PC-3 (cell line): ENCODE measurements around the gene LCORL. TPM values are rescaled to one million over a fixed set of nuclear protein-coding genes. Genes with fewer than 3 reads are reported as not detected.

Source experiments
- ATAC-seq: fragments of 200-7000 bp; cut with Tn5 transposase; 2 replicates; pipeline ENCODE4 v1.9.1; 2020; ENCODE audit warnings: mild to moderate bottlenecking, moderate library complexity
- BruUV-seq: library from RNA; stranded (reverse); fragments of 400-500 nt; replicated peaks from 2 replicates; lab custom pipeline; 2021; lab: Mats Ljungman, UMichigan
- CTCF ChIA-PET: fragments of 300-600 bp; sonication (Branson Sonifier 250); formaldehyde crosslinking; loops from one replicate; lab custom pipeline; 2022; ENCODE audit warnings: antibody characterized with exemption; lab: Charles Lee
- POLR2A ChIA-PET: fragments of 300-600 bp; sonication (Branson Sonifier 250); formaldehyde crosslinking; loops from one replicate; lab custom pipeline; 2022; ENCODE audit warnings: antibody characterized with exemption; ENCODE audit not compliant: unreplicated experiment; lab: Charles Lee
- DNase-seq: peaks from one replicate; pipeline ENCODE4 v3.0.0-alpha.2; 2015
- H2AFZ ChIP-seq: fragments of 300-600 bp; sonication (generic); 2 replicates; pipeline ENCODE4 v1.6.0; 2016; ENCODE audit warnings: antibody characterized with exemption, low read length
- H3F3A ChIP-seq: fragments of 300-600 bp; sonication (generic); one replicate; pipeline ENCODE4 v1.6.0; 2017; ENCODE audit warnings: antibody characterized with exemption, low read length, control low read depth, mild to moderate bottlenecking; ENCODE audit not compliant: unreplicated experiment
- H3K27ac ChIP-seq: fragments of 300-600 bp; sonication (generic); 2 replicates; pipeline ENCODE4 v1.5.1; 2016; ENCODE audit warnings: mild to moderate bottlenecking, low read length
- H3K27me3 ChIP-seq: fragments of 300-600 bp; sonication (generic); 2 replicates; pipeline ENCODE4 v1.6.1; 2016; ENCODE audit warnings: low read length, mixed read lengths
- H3K36me3 ChIP-seq: fragments of 300-600 bp; sonication (generic); 2 replicates; pipeline ENCODE4 v1.6.1; 2016; ENCODE audit warnings: low read depth, mixed run types, low read length, mixed read lengths
- H3K4me1 ChIP-seq: fragments of 300-600 bp; sonication (generic); 2 replicates; pipeline ENCODE4 v1.5.1; 2016; ENCODE audit warnings: low read length; ENCODE audit not compliant: insufficient read depth
- H3K4me2 ChIP-seq: fragments of 300-600 bp; sonication (generic); 2 replicates; pipeline ENCODE4 v1.6.0; 2016; ENCODE audit warnings: low read length
- H3K4me3 ChIP-seq: fragments of 300-600 bp; sonication (generic); 2 replicates; pipeline ENCODE4 v1.5.1; 2016; ENCODE audit warnings: mild to moderate bottlenecking, low read length, mixed read lengths
- H3K79me2 ChIP-seq: fragments of 300-600 bp; sonication (generic); 2 replicates; pipeline ENCODE4 v1.6.1; 2017; ENCODE audit warnings: low read length, mixed read lengths
- H3K9ac ChIP-seq: fragments of 300-600 bp; sonication (generic); 2 replicates; pipeline ENCODE4 v1.6.0; 2016; ENCODE audit warnings: mild to moderate bottlenecking, low read length
- H3K9me2 ChIP-seq: fragments of 300-600 bp; sonication (generic); replicated peaks from 2 replicates; pipeline ENCODE4 v1.6.1; 2016; ENCODE audit warnings: mixed run types, low read length, mixed read lengths
- H3K9me3 ChIP-seq: fragments of 300-600 bp; sonication (generic); 2 replicates; pipeline ENCODE4 v1.6.1; 2016; ENCODE audit warnings: low read length, mixed read lengths
- H4K20me1 ChIP-seq: fragments of 300-600 bp; sonication (generic); 2 replicates; pipeline ENCODE4 v1.6.1; 2016; ENCODE audit warnings: low read length, mixed read lengths
- EZH2 ChIP-seq: fragments of 300-600 bp; sonication (generic); IDR thresholded peaks from one replicate; pipeline ENCODE4 v1.6.1; 2017; ENCODE audit warnings: antibody characterized with exemption, mild to moderate bottlenecking, low read length; ENCODE audit not compliant: unreplicated experiment
- EZH2phosphoT487 ChIP-seq: fragments of 300-600 bp; sonication (generic); IDR thresholded peaks from 2 replicates; pipeline ENCODE4 v1.6.1; 2018; ENCODE audit warnings: mild to moderate bottlenecking, antibody characterized with exemption, low read length, borderline replicate concordance
- intact Hi-C: fragments of 100-400 bp; cut with micrococcal nuclease; formaldehyde crosslinking; loops from 2 replicates; pipeline ENCODE4 v1.9.0; 2023
- total RNA-seq: library from RNA; depleted of rRNA; stranded (reverse); fragments of >200 nt; gene quantifications from 2 replicates; pipeline ENCODE4 v1.2.3, GENCODE V29; 2014
- TF ChIP-seq, protein P1 (sequence below): fragments of 300-600 bp; sonication (generic); conservative IDR thresholded peaks from 2 replicates; pipeline ENCODE4 v1.5.1; 2017; ENCODE audit warnings: antibody characterized with exemption, low read depth, mild to moderate bottlenecking, low read length

The LCORL gene
- total RNA-seq, 1 experiment from 2014 or later = 2.9 TPM

DNA sequence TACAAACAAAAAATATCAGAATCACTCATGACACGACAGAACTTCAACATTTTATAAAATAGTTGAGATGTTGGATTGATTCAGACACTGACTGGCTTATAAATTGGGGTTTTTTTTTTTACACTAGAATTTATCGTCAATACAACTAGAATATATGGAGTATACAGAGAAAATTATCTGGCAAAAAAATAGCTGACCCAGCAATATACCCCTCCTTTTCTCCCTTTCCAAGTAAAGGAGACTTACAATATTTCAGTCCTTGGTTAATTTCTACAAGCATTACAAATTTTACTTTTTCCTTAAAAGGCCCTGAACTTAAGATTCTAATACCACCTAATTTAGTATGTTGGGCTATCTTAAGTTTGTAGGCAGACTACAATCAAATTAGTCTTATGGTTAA, 76.3 kb downstream of the LCORL start:
- intact Hi-C loops = no loop called here
- H3K4me1 ChIP-seq = no peaks in the 10 kb centered on the region
- BruUV-seq = no TSS peak
- no peak overlapping the region for H3K4me3 ChIP-seq
- H3K27me3 ChIP-seq = no peaks in the 10 kb centered on the region
- no peaks in the 10 kb centered on the region for H3K9me2 ChIP-seq
- TF ChIP-seq EZH2 = no peak
- TF ChIP-seq, protein P1, sequence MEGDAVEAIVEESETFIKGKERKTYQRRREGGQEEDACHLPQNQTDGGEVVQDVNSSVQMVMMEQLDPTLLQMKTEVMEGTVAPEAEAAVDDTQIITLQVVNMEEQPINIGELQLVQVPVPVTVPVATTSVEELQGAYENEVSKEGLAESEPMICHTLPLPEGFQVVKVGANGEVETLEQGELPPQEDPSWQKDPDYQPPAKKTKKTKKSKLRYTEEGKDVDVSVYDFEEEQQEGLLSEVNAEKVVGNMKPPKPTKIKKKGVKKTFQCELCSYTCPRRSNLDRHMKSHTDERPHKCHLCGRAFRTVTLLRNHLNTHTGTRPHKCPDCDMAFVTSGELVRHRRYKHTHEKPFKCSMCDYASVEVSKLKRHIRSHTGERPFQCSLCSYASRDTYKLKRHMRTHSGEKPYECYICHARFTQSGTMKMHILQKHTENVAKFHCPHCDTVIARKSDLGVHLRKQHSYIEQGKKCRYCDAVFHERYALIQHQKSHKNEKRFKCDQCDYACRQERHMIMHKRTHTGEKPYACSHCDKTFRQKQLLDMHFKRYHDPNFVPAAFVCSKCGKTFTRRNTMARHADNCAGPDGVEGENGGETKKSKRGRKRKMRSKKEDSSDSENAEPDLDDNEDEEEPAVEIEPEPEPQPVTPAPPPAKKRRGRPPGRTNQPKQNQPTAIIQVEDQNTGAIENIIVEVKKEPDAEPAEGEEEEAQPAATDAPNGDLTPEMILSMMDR = no peak
- no peak for TF ChIP-seq EZH2phosphoT487
- H3K9ac ChIP-seq = no peak overlapping the region
- ChIA-PET CTCF (no interaction called here), POLR2A (no interaction called here)
- no peak overlapping the region for H2AFZ ChIP-seq
- H3K79me2 ChIP-seq = no peaks in the 10 kb centered on the region
- H3K4me2 ChIP-seq = no peak overlapping the region
- no peak overlapping the region for H3K27ac ChIP-seq
- no peaks in the 10 kb centered on the region for H4K20me1 ChIP-seq
- no peaks in the 10 kb centered on the region for H3K36me3 ChIP-seq
- ATAC-seq (no peak), DNase-seq (no peak)
- no peaks in the 10 kb centered on the region for H3K9me3 ChIP-seq
- no peaks in the 10 kb centered on the region for H3F3A ChIP-seq

DNA sequence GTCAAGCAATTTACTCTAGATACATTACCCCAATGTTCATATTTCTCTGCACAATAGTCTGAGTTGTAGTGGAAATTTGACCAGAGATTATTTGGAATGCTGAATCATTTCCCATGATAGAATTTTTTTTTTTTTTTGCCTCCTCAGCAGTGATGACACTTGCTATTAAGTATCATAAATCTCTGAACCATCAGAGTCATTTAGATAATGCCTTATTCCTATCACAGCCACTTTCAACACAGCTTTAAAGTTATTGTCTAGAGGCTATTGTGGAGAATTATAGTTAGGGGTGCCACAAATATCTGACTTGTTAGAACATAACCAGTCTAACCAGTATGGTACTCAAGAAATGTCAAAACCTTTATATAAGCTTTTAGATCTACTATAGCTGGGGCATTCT, 79.8 kb downstream of the LCORL start:
- Histone ChIP-seq H3K4me3 (no peak overlapping the region), H3K9ac (no peak overlapping the region), H4K20me1 (no peaks in the 10 kb centered on the region), H2AFZ (no peak overlapping the region), H3K4me1 (no peaks in the 10 kb centered on the region), H3K79me2 (no peaks in the 10 kb centered on the region), H3K9me2 (no peaks in the 10 kb centered on the region), H3K27me3 (no peaks in the 10 kb centered on the region), H3K27ac (no peak overlapping the region), H3F3A (no peaks in the 10 kb centered on the region), H3K9me3 (no peaks in the 10 kb centered on the region), H3K4me2 (no peak overlapping the region), H3K36me3 (no peaks in the 10 kb centered on the region)
- DNase-seq (peak; percentile 1), ATAC-seq (no peak)
- ChIA-PET CTCF (no interaction called here), POLR2A (no interaction called here)
- intact Hi-C loops = no loop called here
- TF ChIP-seq, protein P1 = no peak
- TF ChIP-seq EZH2 (no peak), EZH2phosphoT487 (no peak)
- BruUV-seq = no TSS peak

DNA sequence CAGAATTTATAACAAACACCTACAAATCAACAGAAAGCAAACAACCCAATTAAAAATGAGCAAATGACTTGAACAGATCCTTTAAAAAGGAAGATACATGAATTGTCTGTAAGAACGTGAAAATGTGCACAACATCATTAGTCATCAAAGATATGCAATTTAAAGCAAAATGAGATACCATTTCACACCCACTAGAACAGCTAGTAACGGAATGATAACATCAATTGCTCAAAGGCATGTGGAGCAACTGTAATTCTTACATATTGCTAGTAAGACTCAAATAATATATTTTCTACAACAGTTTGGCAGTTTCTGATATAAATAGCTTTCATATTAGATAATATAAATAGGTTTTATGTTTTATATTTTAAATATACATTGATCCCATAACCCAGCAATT, 82.5 kb downstream of the LCORL start:
- Histone ChIP-seq H3F3A (no peaks in the 10 kb centered on the region), H3K36me3 (no peaks in the 10 kb centered on the region), H3K9me3 (no peaks in the 10 kb centered on the region), H3K79me2 (no peaks in the 10 kb centered on the region), H4K20me1 (no peaks in the 10 kb centered on the region), H3K4me1 (no peaks in the 10 kb centered on the region), H3K4me3 (no peak overlapping the region), H3K27ac (no peak overlapping the region), H2AFZ (no peak overlapping the region), H3K4me2 (no peak overlapping the region), H3K27me3 (no peaks in the 10 kb centered on the region), H3K9ac (no peak overlapping the region), H3K9me2 (no peaks in the 10 kb centered on the region)
- ChIA-PET POLR2A (no interaction called here), CTCF (no interaction called here)
- DNase-seq (no peak), ATAC-seq (no peak)
- TF ChIP-seq, protein P1 = no peak
- TF ChIP-seq EZH2 = no peak
- no peak for TF ChIP-seq EZH2phosphoT487
- no TSS peak for BruUV-seq
- intact Hi-C loops = no loop called here
